Stimulated activated CD8-positive, alpha-beta memory T cell treated with anti-CD3 and anti-CD28 coated beads, Interleukin-7, amount 100 ng/mL, for 4 hours (primary cell): ENCODE measurements around the gene PPFIA3.
"Not testable (repeated sequence)": the region's sequence is repeated elsewhere in the genome, so short reads cannot be mapped to it uniquely, and the experiment has no call there.

Source experiments
- DNase-seq, 2 donors: peaks; one replicate each; pipeline ENCODE4 v3.0.0-alpha.2; 2020; ENCODE audit warnings: low read depth in 2 of 2

PPFIA3 gene

DNA sequence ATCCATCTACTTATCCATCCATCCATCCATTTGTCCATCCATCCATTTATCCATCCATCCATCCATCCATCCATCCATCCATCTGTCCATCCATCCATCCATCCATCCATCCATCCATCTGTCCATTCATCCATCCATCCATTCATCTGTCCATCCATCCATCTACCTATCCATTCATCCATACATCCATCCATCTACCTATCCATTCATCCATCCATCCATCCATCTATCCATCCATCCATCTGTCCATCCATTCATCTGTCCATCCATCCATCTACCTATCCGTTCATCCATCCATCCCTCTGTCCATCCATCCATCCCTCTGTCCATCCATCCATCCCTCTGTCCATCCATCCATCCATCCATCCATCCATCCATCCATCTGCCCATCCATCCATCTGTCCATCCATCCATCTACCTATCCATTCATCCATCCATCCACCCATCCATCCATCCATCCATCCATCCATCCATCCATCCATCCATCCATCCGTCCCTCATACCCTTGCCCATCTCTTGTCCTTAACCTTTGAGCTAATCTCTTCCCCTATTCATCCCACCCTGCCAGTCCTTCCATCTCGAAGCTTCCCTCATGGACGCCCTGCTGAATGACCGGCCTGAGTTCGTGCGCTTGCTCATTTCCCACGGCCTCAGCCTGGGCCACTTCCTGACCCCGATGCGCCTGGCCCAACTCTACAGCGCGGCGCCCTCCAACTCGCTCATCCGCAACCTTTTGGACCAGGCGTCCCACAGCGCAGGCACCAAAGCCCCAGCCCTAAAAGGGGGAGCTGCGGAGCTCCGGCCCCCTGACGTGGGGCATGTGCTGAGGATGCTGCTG, 62.9 kb downstream of the PPFIA3 start:
- not testable (repeated sequence) for DNase-seq

DNA sequence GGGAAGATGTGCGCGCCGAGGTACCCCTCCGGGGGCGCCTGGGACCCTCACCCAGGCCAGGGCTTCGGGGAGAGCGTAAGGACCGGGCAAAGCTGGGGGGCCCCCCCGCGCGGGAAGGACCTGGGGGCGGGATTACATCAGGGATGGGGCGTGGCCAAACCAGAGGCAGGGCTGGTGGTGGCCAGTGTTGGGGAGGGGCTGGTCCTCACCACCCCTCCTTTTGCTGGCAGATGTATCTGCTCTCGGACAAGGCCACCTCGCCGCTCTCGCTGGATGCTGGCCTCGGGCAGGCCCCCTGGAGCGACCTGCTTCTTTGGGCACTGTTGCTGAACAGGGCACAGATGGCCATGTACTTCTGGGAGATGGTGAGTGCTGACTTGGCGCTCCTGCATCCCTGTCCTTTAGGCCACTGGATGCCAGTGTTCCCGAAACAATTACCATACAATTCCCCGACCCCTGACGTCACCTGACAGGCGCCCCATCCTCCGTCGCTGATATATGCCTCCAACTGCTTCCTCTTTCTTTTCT, 63.6 kb downstream of the PPFIA3 start:
- DNase-seq = no peak

DNA sequence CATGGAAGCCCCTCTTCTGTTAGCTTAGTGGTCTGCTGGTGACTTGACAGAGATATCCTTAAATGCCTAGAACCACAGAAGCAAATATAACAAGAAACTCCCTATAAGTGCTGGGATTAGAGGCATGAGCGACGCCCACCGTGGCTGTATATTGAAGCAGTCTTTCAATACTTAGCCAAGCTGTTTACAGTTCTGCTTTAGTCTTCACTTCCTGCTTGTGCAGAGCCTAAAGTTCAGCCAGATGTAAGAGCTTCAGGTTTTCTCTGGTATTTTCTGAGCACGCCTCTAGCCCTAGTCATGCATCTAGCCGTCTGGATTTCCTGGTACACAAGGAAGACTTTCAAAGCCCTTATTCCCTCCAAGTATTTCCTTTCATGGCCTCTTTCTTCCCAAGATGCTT, 66.8 kb downstream of the PPFIA3 start:
- no peak for DNase-seq

DNA sequence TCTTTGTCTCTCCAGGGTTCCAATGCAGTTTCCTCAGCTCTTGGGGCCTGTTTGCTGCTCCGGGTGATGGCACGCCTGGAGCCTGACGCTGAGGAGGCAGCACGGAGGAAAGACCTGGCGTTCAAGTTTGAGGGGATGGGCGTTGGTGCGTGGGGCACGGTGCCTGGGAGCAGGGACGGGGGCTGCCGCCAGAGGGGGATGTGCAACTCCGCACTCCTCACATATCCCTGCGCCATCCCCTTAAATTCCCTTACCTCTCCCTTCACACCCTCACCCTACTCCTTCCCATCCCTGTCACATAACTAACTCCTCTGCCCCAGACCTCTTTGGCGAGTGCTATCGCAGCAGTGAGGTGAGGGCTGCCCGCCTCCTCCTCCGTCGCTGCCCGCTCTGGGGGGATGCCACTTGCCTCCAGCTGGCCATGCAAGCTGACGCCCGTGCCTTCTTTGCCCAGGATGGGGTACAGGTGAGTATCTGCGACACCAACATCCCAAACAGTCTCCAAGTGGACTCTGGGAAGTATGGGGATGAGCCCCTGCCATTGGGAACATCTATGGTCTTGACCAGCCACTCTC, 69.4 kb downstream of the PPFIA3 start:
- DNase-seq = no peak

DNA sequence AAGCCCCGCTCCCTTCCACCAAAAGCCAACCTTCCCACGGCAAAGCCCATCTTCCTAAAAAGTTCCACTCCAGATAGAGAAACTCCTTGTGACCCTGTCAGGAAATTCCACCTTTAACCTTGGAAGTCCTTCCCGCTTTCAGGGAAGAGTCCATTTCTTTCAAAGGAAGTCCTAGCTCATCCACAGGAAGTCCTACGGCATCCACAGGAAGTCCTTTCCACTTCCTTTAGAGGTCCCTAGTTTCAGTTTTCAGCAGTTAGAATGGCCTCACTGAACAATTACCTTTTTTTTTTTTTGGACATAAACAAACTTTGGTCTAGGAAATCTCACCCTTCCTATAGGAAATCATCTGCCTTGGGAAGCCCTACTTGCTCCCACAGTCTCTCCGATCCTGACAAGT, 69.9 kb downstream of the PPFIA3 start:
- no peak for DNase-seq

DNA sequence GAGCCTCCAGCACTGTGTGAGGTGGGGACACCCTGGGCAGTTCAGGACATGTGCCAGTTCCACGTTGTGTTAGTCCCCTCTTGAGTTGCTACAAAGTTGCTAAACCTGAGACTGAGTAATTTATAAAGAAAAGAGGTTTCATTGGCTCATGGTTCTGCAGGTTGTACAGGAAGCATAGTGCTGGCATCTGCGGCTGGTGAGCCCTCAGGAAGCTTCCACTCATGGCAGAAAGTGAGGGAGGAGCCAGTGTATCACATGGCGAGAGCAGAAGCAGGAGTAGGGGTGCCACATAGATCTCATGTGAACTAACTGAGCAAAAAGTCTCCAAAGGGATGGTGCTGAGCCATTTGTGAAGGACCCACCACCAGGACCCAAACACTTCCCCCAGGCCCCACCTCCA, 71.4 kb downstream of the PPFIA3 start:
- DNase-seq = no peak

DNA sequence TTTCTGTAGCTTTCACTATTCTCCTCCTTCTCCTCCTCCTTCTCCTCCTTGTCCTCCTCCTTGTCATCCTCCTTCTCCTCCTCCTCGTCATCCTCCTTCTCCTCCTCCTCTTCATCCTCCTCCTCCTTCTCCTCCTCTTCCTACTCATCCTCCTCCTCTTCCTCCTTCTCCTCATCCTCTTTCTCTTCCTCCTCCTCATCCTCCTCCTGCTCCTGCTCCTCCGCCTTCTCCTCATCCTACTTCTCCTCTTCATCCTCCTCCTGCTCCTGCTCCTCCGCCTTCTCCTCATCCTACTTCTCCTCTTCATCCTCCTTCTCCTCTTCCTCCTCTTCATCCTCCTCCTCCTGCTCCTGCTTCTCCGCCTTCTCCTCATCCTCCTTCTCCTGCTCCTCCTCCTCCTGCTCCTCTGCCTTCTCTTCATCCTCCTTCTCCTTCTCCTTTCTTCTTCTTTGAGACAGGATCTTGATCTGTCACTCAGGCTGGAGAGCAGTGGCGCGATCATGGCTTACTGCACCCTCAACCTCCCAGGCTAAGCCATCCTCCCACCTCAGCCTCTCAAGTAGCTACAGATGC, 74.6 kb downstream of the PPFIA3 start:
- DNase-seq = no peak

DNA sequence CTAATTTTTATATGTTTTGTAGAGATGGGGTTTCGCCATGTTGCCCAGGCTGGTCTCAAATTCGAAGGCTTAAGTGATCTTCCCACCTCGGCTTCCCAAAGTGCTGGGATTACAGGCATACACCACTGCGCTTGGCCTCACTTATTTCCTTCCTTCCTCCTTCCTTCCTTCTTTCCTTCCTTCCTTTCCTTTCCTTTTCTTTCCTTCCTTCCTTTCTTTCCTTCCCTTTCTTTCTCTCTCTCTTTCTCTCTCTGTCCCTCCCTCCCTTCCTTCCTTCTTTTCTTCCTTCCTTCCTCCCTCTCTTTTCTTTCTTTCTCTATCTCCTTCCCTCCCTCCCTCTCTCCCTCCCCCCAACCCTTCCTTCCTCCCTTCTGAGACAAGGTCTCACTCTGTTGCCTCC, 75.1 kb downstream of the PPFIA3 start:
- no peak for DNase-seq

DNA sequence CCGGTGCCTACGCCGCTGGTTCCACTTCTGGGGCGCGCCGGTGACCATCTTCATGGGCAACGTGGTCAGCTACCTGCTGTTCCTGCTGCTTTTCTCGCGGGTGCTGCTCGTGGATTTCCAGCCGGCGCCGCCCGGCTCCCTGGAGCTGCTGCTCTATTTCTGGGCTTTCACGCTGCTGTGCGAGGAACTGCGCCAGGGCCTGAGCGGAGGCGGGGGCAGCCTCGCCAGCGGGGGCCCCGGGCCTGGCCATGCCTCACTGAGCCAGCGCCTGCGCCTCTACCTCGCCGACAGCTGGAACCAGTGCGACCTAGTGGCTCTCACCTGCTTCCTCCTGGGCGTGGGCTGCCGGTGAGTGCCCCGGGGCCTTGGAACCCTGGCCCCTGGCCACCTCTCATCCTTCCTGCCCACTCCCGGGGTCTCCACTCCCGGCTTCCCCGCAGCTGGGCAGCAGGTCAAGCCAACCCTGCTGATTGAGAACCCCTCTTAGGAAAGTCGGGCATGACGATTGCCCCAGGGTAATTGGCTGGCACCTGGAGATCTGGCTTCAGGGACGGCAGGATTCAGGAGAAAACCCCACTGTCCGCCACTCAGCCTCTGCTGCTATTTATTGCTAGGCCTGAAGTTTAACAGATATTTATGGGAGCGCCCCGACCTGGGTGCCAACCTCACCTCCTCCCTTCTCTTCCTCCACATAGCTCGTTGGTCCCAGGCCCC, 77.3 kb downstream of the PPFIA3 start:
- DNase-seq = no peak

DNA sequence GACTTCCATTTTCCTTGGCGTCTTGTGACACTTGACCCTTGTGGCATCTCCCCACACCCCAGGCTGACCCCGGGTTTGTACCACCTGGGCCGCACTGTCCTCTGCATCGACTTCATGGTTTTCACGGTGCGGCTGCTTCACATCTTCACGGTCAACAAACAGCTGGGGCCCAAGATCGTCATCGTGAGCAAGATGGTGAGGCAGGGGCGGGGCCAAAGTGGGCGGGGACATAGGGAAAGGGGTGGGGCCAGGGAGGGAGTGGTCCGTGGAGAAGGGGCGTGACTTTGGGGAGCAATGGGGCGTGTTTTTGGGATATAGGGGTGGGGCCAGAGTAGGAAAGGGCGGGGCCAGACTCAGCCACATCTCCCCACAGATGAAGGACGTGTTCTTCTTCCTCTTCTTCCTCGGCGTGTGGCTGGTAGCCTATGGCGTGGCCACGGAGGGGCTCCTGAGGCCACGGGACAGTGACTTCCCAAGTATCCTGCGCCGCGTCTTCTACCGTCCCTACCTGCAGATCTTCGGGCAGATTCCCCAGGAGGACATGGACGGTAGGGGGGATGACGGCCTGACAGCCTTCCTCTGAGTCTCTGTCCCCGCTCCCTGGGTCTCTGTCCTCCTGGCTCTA, 81.0 kb downstream of the PPFIA3 start:
- DNase-seq = no peak
